Heart left ventricle (tissue), 13 donors: ENCODE results near the gene EGFL8.

Experiments used
- POLR2A ChIP-seq, 2 donors: fragments of 450-650 bp; IDR thresholded peaks; one replicate each; pipeline ENCODE4 v1.6.1; 2017; ENCODE audit warnings: antibody characterized with exemption in 2 of 2, mild to moderate bottlenecking in 2 of 2, moderate library complexity in 2 of 2
- TF ChIP-seq, protein P1 (sequence below), 12 donors: fragments of 200-600 bp; sonication (generic) in 4 of 12; IDR thresholded peaks; one replicate each; pipeline versions ENCODE4 v1.5.0 to v1.8.0; 2018 to 2022; ENCODE audit warnings: antibody characterized with exemption in 12 of 12, mild to moderate bottlenecking in 5 of 12
- donor health status: ischemic (EF 13 %, LVEDD 7.1; RV severe dilation, severe dysfunction).
- donor health status: DM: no; HTN: yes; CAD: no.
- donor health status: DM: no; HTN: no; CAD: no.
- donor health status: ischemic (EF 25% LVEDD 6.9; RV normal size, moderate dysfunction).
- donor health status: ischemic (EF 25% LVEDD 5.7; RV mildly dilated, moderate dysfunction).
- donor health status: ischemic (EF 35%, LVEDD 5.7; RV mildly dilated, moderate dysfunction).
- donor health status: nonischemic (EF 11% LVEDD 7.7; RV severe dilation, severe dysfunction).
- donor health status: DM: yes; HTN: yes; CAD: no.
- donor health status: PGD.
- donor health status: ischemic (EF 29% LVEDD 5.4; RV normal size, mild dysfunction).
- donor health status: nonischemic (EF 23%, LVEDD 6.1; RV moderate dilation, normal function).

- TF ChIP-seq, protein P1, sequence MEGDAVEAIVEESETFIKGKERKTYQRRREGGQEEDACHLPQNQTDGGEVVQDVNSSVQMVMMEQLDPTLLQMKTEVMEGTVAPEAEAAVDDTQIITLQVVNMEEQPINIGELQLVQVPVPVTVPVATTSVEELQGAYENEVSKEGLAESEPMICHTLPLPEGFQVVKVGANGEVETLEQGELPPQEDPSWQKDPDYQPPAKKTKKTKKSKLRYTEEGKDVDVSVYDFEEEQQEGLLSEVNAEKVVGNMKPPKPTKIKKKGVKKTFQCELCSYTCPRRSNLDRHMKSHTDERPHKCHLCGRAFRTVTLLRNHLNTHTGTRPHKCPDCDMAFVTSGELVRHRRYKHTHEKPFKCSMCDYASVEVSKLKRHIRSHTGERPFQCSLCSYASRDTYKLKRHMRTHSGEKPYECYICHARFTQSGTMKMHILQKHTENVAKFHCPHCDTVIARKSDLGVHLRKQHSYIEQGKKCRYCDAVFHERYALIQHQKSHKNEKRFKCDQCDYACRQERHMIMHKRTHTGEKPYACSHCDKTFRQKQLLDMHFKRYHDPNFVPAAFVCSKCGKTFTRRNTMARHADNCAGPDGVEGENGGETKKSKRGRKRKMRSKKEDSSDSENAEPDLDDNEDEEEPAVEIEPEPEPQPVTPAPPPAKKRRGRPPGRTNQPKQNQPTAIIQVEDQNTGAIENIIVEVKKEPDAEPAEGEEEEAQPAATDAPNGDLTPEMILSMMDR (IDR thresholded peaks at IDR 0.05) = no peak
- TF ChIP-seq POLR2A (IDR thresholded peaks at IDR 0.05) = peak in 1 of 2 donors; percentile 43
Observed at GRCh38 chr6:32127717-32128592, 36.4 kb upstream of the EGFL8 start, which contains the start of gene ATF6B.
